PC-9 (cell line): ENCODE data around the gene CYTH3.

ENCODE experiments used
- EZH2 ChIP-seq: fragments of 200-600 bp; sonication (generic); IDR thresholded peaks from 2 replicates; pipeline ENCODE4 v1.8.0; 2017; ENCODE audit warnings: antibody characterized with exemption, low read depth
- TF ChIP-seq, protein P1 (sequence below): fragments of 200-600 bp; sonication (generic); conservative IDR thresholded peaks from 2 replicates; pipeline ENCODE4 v1.6.1; 2017; ENCODE audit warnings: mixed run types, antibody characterized with exemption, mild to moderate bottlenecking, moderate library complexity

DNA sequence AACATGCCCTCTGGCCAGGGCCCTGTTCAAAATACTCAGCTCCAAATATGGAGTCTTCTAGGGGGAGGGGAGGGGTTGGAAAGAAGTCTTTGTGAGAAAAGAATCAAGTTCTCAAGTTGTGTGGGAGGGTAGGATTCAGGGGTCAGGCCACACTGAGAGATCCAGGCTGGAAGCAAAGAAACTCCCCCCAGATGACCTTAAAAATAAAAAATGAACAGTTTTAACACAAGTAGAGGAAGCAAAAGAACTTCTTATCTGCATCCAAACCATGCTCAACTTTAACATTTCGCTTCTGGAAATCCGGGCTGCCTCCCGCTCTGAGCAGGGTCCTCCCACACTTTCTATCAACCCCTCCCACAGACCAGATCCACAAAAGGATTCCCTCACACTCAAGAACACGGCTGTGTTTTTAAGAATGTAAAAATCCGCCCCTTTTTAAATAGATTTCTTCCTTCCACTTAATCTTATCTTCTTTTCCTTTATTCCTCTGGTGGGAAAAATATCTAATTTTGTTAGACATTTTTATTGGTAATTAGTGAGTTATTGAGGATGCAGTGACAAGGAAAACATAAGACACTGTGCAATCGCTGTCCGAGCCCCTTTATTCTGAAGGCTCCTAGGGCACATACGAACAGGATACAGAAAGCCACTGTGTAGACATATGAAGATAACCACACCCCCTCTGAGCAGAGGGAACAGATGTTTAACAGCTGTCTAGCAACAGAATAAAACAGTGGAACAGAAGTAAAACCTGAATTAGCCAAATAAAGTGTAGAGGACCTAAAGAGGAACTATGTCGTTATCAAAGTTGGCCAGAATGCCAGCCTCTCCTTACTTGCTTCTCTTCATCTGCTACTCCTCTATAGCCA is 43.8 kb downstream of the CYTH3 start:
- no peak for TF ChIP-seq EZH2
- TF ChIP-seq, protein P1, sequence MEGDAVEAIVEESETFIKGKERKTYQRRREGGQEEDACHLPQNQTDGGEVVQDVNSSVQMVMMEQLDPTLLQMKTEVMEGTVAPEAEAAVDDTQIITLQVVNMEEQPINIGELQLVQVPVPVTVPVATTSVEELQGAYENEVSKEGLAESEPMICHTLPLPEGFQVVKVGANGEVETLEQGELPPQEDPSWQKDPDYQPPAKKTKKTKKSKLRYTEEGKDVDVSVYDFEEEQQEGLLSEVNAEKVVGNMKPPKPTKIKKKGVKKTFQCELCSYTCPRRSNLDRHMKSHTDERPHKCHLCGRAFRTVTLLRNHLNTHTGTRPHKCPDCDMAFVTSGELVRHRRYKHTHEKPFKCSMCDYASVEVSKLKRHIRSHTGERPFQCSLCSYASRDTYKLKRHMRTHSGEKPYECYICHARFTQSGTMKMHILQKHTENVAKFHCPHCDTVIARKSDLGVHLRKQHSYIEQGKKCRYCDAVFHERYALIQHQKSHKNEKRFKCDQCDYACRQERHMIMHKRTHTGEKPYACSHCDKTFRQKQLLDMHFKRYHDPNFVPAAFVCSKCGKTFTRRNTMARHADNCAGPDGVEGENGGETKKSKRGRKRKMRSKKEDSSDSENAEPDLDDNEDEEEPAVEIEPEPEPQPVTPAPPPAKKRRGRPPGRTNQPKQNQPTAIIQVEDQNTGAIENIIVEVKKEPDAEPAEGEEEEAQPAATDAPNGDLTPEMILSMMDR, result no peak
